SK-N-SH treated with all-trans-retinoic acid at 6 μM for 48 hours (cell line): ENCODE measurements around the gene TAPBP.
"Not testable (repeated sequence)": the region's sequence is repeated elsewhere in the genome, so short reads cannot be mapped to it uniquely, and the experiment has no call there.

Source experiments
- BACH2 ChIP-seq: fragments of 250-450 bp; sonication (Bioruptor Pico); IDR thresholded peaks from 2 replicates; pipeline ENCODE4 v1.9.0; 2021; ENCODE audit warnings: mild to moderate bottlenecking, borderline replicate concordance
- OSR1 ChIP-seq: fragments of 250-450 bp; sonication (Bioruptor Pico); IDR thresholded peaks from 2 replicates; pipeline ENCODE4 v1.8.0; 2022; ENCODE audit warnings: moderate library complexity, mild to moderate bottlenecking, inconsistent platforms
- RARB ChIP-seq: fragments of 250-450 bp; sonication (Bioruptor Pico); IDR thresholded peaks from 2 replicates; pipeline ENCODE4 v1.8.0; 2021; ENCODE audit warnings: mild to moderate bottlenecking, moderate library complexity
- TCF4 ChIP-seq: fragments of 250-450 bp; sonication (Bioruptor Pico); IDR thresholded peaks from 2 replicates; pipeline ENCODE4 v1.8.0; 2021; ENCODE audit warnings: mild to moderate bottlenecking, moderate library complexity, borderline replicate concordance
- ZNF70 ChIP-seq: fragments of 450-650 bp; formaldehyde crosslinking; IDR thresholded peaks from 2 replicates; pipeline ENCODE4 v1.5.0; 2020; ENCODE audit warnings: mild to moderate bottlenecking, moderate library complexity
- TF ChIP-seq, protein P1 (sequence below): fragments of 250-450 bp; sonication (Bioruptor Pico); IDR thresholded peaks from 2 replicates; pipeline ENCODE4 v1.8.0; 2020; ENCODE audit warnings: mild to moderate bottlenecking, moderate library complexity, borderline replicate concordance
- TF ChIP-seq, protein P2 (sequence below): fragments of 250-450 bp; sonication (Bioruptor Pico); IDR thresholded peaks from 2 replicates; pipeline ENCODE4 v1.5.1; 2020; ENCODE audit warnings: low read depth, mild to moderate bottlenecking, moderate library complexity

GRCh38 chr6:33346972-33347371 lies 33.1 kb upstream of the TAPBP start:
- TF ChIP-seq, protein P1, sequence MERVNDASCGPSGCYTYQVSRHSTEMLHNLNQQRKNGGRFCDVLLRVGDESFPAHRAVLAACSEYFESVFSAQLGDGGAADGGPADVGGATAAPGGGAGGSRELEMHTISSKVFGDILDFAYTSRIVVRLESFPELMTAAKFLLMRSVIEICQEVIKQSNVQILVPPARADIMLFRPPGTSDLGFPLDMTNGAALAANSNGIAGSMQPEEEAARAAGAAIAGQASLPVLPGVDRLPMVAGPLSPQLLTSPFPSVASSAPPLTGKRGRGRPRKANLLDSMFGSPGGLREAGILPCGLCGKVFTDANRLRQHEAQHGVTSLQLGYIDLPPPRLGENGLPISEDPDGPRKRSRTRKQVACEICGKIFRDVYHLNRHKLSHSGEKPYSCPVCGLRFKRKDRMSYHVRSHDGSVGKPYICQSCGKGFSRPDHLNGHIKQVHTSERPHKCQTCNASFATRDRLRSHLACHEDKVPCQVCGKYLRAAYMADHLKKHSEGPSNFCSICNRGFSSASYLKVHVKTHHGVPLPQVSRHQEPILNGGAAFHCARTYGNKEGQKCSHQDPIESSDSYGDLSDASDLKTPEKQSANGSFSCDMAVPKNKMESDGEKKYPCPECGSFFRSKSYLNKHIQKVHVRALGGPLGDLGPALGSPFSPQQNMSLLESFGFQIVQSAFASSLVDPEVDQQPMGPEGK (CRISPR knock-in tag): not testable (repeated sequence)
- not testable (repeated sequence) for TF ChIP-seq BACH2 (CRISPR knock-in tag); RARB (CRISPR knock-in tag); ZNF70 (CRISPR knock-in tag); TCF4; OSR1 (CRISPR knock-in tag)
- TF ChIP-seq, protein P2, sequence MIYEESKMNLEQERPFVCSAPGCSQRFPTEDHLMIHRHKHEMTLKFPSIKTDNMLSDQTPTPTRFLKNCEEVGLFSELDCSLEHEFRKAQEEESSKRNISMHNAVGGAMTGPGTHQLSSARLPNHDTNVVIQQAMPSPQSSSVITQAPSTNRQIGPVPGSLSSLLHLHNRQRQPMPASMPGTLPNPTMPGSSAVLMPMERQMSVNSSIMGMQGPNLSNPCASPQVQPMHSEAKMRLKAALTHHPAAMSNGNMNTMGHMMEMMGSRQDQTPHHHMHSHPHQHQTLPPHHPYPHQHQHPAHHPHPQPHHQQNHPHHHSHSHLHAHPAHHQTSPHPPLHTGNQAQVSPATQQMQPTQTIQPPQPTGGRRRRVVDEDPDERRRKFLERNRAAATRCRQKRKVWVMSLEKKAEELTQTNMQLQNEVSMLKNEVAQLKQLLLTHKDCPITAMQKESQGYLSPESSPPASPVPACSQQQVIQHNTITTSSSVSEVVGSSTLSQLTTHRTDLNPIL: not testable (repeated sequence)
